Ectodermal cell (in vitro differentiated cells): ENCODE results near the gene KRTAP11-1. TPM values are rescaled to one million over a fixed set of nuclear protein-coding genes. Genes with fewer than 3 reads are reported as not detected.

Source experiments
- H3K27ac ChIP-seq: 2 replicates; pipeline ENCODE4 v1.7.0; 2013; ENCODE audit warnings: mild to moderate bottlenecking, low read depth, low read length; ENCODE audit not compliant: insufficient read depth, poor library complexity, severe bottlenecking
- H3K27me3 ChIP-seq: 2 replicates; pipeline ENCODE4 v1.7.0; 2013; ENCODE audit warnings: mild to moderate bottlenecking, low read length; ENCODE audit not compliant: insufficient read depth, control insufficient read depth, poor library complexity, severe bottlenecking
- H3K36me3 ChIP-seq: one replicate; pipeline ENCODE4 v1.7.0; 2013; ENCODE audit warnings: low read length; ENCODE audit not compliant: control insufficient read depth, insufficient read depth
- H3K4me1 ChIP-seq: one replicate; pipeline ENCODE4 v1.7.0; 2013; ENCODE audit warnings: low read length; ENCODE audit not compliant: control insufficient read depth, insufficient read depth
- H3K4me3 ChIP-seq: 2 replicates; pipeline ENCODE4 v1.7.0; 2013; ENCODE audit warnings: low read depth, low read length, control low read depth; ENCODE audit not compliant: insufficient read depth
- H3K9me3 ChIP-seq: 2 replicates; pipeline ENCODE4 v1.7.0; 2013; ENCODE audit warnings: mild to moderate bottlenecking, low read length, moderate library complexity; ENCODE audit not compliant: control insufficient read depth
- WGBS, 2 experiments: methylation state at CpG; one replicate each; pipeline ENCODE4 v1.1.7; 2013; ENCODE audit warnings: missing lambda C conversion rate in 2 of 2; 5-methylcytosine and 5-hydroxymethylcytosine counted together
- polyA plus RNA-seq, 4 experiments: library from polyadenylated mRNA; stranded (reverse); fragments of 50-300 nt; gene quantifications; one replicate each; pipeline ENCODE4 v1.2.3, GENCODE V29; 2013

Gene KRTAP11-1
- polyA plus RNA-seq (2013, experiment 1 of 4) = not detected
- not detected for polyA plus RNA-seq (2013, experiment 2 of 4)
- not detected for polyA plus RNA-seq (2013, experiment 3 of 4)
- polyA plus RNA-seq (2013, experiment 4 of 4) = not detected

GRCh38 chr21:30881480-30881879, at the start of gene KRTAP11-1:
Gene KRTAP11-1 (minus strand): TSS chr21:30881580. CDS start chr21:30881524, 56 bp downstream.
- H3K27me3 ChIP-seq = no peaks in the 10 kb centered on the region
- H3K4me1 ChIP-seq = no peaks in the 10 kb centered on the region
- no peak within 1 kb of the TSS for H3K27ac ChIP-seq
- 83 to 96% methylated on average over 2 of the region's 2 CpGs for WGBS, 2 experiments
- H3K36me3 ChIP-seq = no peaks in the 10 kb centered on the region
- no peak within 1 kb of the TSS for H3K4me3 ChIP-seq
- no peaks in the 10 kb centered on the region for H3K9me3 ChIP-seq

GRCh38 chr21:30924146-30924700, 42.8 kb upstream of the KRTAP11-1 start:
- H3K27ac ChIP-seq = no peak overlapping the region
- no peaks in the 10 kb centered on the region for H3K36me3 ChIP-seq
- no peaks in the 10 kb centered on the region for H3K9me3 ChIP-seq
- H3K4me3 ChIP-seq = no peak overlapping the region
- WGBS, 2 experiments = 89 to 93% methylated on average over 3 to 4 of the region's 4 CpGs
- no peaks in the 10 kb centered on the region for H3K4me1 ChIP-seq
- no peaks in the 10 kb centered on the region for H3K27me3 ChIP-seq

GRCh38 chr21:30921129-30921528, 39.7 kb upstream of the KRTAP11-1 start:
- 83 to 87% methylated on average over 3 to 4 of the region's 4 CpGs for WGBS, 2 experiments
- no peak overlapping the region for H3K4me3 ChIP-seq
- H3K27ac ChIP-seq = no peak overlapping the region
- H3K4me1 ChIP-seq = no peaks in the 10 kb centered on the region
- H3K27me3 ChIP-seq = no peaks in the 10 kb centered on the region
- no peaks in the 10 kb centered on the region for H3K36me3 ChIP-seq
- H3K9me3 ChIP-seq = no peaks in the 10 kb centered on the region

- Histone ChIP-seq H3K36me3 (no peaks in the 10 kb centered on the region), H3K27me3 (no peaks in the 10 kb centered on the region), H3K9me3 (no peaks in the 10 kb centered on the region), H3K27ac (no peak overlapping the region), H3K4me1 (no peaks in the 10 kb centered on the region), H3K4me3 (no peak overlapping the region)
- 100% methylated on average over 1 of the region's 1 CpG for WGBS, 2 experiments
These were observed 36.2 kb upstream of the KRTAP11-1 start for GRCh38 chr21:30917557-30917956.

- no peaks in the 10 kb centered on the region for H3K27me3 ChIP-seq
These were observed 19.5 kb upstream of the KRTAP11-1 start for GRCh38 chr21:30900881-30901280.

GRCh38 chr21:30882866-30883597, 1.7 kb upstream of the KRTAP11-1 start:
- no peak overlapping the region for H3K4me3 ChIP-seq
- H3K36me3 ChIP-seq = no peaks in the 10 kb centered on the region
- no peaks in the 10 kb centered on the region for H3K9me3 ChIP-seq
- H3K27me3 ChIP-seq = no peaks in the 10 kb centered on the region
- H3K4me1 ChIP-seq = no peaks in the 10 kb centered on the region
- H3K27ac ChIP-seq = no peak overlapping the region
- WGBS, 2 experiments = 94 to 97% methylated on average over 8 of the region's 8 CpGs

More at GRCh38 chr21:30900881-30901280, 19.5 kb upstream of the KRTAP11-1 start:
- Histone ChIP-seq H3K27ac (no peak overlapping the region), H3K36me3 (no peaks in the 10 kb centered on the region), H3K9me3 (no peaks in the 10 kb centered on the region), H3K4me3 (no peak overlapping the region), H3K4me1 (no peaks in the 10 kb centered on the region)
- WGBS, 2 experiments = 46 to 72% methylated on average over 2 to 4 of the region's 4 CpGs

GRCh38 chr21:30880914-30881313, 466 bp downstream of the KRTAP11-1 start:
- Histone ChIP-seq H3K27me3 (no peaks in the 10 kb centered on the region), H3K4me3 (no peak overlapping the region), H3K27ac (no peak overlapping the region), H3K36me3 (no peaks in the 10 kb centered on the region), H3K9me3 (no peaks in the 10 kb centered on the region), H3K4me1 (no peaks in the 10 kb centered on the region)
- WGBS, 2 experiments = 94% methylated on average over 12 of the region's 12 CpGs

GRCh38 chr21:30874526-30874925, 6.9 kb downstream of the KRTAP11-1 start:
- H3K36me3 ChIP-seq = no peaks in the 10 kb centered on the region
- 100% methylated on average over 2 of the region's 2 CpGs; no CpG with 5 or more reads in 1 of the 2 experiments for WGBS, 2 experiments
- H3K4me3 ChIP-seq = no peak overlapping the region
- H3K9me3 ChIP-seq = no peaks in the 10 kb centered on the region
- H3K27ac ChIP-seq = no peak overlapping the region
- no peaks in the 10 kb centered on the region for H3K27me3 ChIP-seq
- H3K4me1 ChIP-seq = no peaks in the 10 kb centered on the region

GRCh38 chr21:30847627-30848500, 33.5 kb downstream of the KRTAP11-1 start:
- Histone ChIP-seq H3K27me3 (no peaks in the 10 kb centered on the region), H3K4me1 (no peaks in the 10 kb centered on the region), H3K36me3 (no peaks in the 10 kb centered on the region), H3K4me3 (no peak overlapping the region), H3K27ac (no peak overlapping the region), H3K9me3 (no peaks in the 10 kb centered on the region)
- WGBS, 2 experiments = 93 to 96% methylated on average over 5 to 6 of the region's 9 CpGs

GRCh38 chr21:30842990-30843389, 38.4 kb downstream of the KRTAP11-1 start:
- Histone ChIP-seq H3K27me3 (no peaks in the 10 kb centered on the region), H3K4me1 (no peaks in the 10 kb centered on the region), H3K4me3 (no peak overlapping the region), H3K27ac (no peak overlapping the region), H3K9me3 (no peaks in the 10 kb centered on the region), H3K36me3 (no peaks in the 10 kb centered on the region)
